GM12891 (cell line): Measurements from ENCODE around the gene NFATC2.

Experiments
- PAX5 ChIP-seq: IDR thresholded peaks from 2 replicates; pipeline ENCODE4 v1.6.1; 2011; ENCODE audit warnings: low read length, moderate library complexity, mild to moderate bottlenecking; ENCODE audit not compliant: insufficient read depth, severe bottlenecking
- POLR2A ChIP-seq: IDR thresholded peaks from 2 replicates; pipeline ENCODE4 v1.6.1; 2011; ENCODE audit warnings: low read depth, low read length, control low read depth
- POLR2AphosphoS5 ChIP-seq: IDR thresholded peaks from 2 replicates; pipeline ENCODE4 v1.6.1; 2011; ENCODE audit warnings: low read depth, low read length, control low read depth
- SPI1 ChIP-seq: IDR thresholded peaks from 2 replicates; pipeline ENCODE4 v1.6.1; 2011; ENCODE audit warnings: low read depth, low read length, control low read depth
- TAF1 ChIP-seq: IDR thresholded peaks from 2 replicates; pipeline ENCODE4 v1.6.1; 2011; ENCODE audit warnings: low read depth, low read length, control low read depth

GRCh38 chr20:51427651-51428291 is 114.7 kb downstream of the NFATC2 start:
- no peak for TF ChIP-seq TAF1
- no peak for TF ChIP-seq POLR2A
- TF ChIP-seq POLR2AphosphoS5 = no peak
- no peak for TF ChIP-seq PAX5
- no peak for TF ChIP-seq SPI1
